Gastrocnemius medialis (tissue), 4 donors: ENCODE results near the gene LEKR1.

ENCODE experiments used
- CTCF ChIP-seq, 5 experiments: fragments of 450-650 bp in 3 of 5; fragments of 200-600 bp in 2 of 5; sonication (generic) in 2 of 5; IDR thresholded peaks in 4 of 5; conservative IDR thresholded peaks in 1 of 5; 1 replicate in 4 of 5; 2 replicates in 1 of 5; pipeline ENCODE4 v1.5.1; 2016 to 2019; ENCODE audit warnings: antibody characterized with exemption in 5 of 5, mild to moderate bottlenecking in 3 of 5, moderate library complexity in 3 of 5
- POLR2A ChIP-seq, 2 donors: fragments of 450-650 bp; IDR thresholded peaks; one replicate each; pipeline ENCODE4 v1.6.1; 2017; ENCODE audit warnings: antibody characterized with exemption in 2 of 2, mild to moderate bottlenecking in 2 of 2, moderate library complexity in 2 of 2

DNA sequence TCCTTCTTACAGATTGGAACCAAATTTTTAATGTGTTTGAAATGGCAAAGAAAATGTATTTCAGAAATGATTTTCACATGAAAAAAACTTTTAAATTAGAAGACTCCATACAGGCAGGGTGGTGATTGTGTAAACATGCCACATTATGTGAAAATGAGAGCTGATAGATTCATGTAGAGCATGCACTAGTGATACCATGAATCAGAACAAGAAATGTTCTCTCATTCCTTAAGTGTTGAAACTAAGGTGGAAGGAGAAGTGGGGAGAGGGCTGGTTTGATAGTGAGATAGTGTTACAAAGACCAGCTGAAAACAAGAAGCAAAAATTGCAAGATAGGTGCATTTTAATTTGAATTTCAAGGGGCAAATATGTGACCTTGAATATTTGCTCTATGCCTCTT lies 233.5 kb downstream of the LEKR1 start:
- TF ChIP-seq POLR2A (IDR thresholded peaks at IDR 0.05) (no peak), CTCF (IDR thresholded peaks at IDR 0.05 in 4 of 5, conservative IDR thresholded peaks at IDR 0.05 in 1 of 5) (no peak)
